ENCODE results near the gene KIAA0930.

Gene KIAA0930

DNA sequence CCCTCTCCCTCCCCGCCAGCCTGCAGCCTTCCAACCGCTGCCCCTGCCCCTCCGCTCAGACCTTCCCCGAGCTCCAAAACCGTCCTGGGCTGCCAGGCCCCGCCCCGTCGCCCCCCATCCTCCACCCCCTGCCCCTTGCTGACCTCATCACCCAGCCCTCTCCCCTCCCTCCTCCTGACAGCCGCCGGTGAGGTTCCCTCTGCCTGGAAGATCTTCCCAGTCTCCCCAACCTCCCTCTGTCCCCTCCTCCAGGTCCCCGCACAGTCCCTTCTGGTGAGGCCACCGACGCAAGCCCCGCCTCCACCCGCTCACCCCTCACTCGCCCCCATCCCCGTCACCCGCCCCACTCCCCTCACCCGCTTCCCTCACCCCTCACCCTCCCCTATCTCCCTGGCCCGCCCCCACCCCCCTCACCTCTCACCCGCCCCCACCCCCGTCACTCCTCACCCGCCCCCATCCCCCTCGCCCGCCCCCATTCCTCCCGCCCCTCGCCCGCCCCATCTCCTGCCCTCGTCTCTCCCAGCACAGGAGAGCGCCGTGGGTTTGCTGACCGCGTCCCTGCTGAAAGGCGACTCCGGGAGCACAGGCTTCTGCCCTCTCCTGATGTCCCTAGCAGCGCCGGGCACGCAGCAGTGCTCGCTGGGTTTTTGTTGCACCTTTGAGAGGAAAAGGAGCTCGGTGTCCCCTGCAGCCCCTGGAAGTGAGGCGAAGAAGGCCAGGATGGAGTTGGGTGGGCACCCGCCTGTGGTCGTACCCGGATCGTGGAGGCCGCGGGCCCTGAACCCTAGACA is 27.7 kb upstream of the KIAA0930 start:
- ChIA-PET POLR2A (no interaction called here), CTCF (interaction anchor here (0.5 to 4.5 kb wide), 16 partner anchors 8 to 564 kb away, joined by 3 to 25 read pairs (median 3); no protein-coding TSS in a partner anchor)
- TF ChIP-seq GLIS2 (tag by site-specific recombination; IDR thresholded peaks at IDR 0.05) (0 out of 2 replicates have a peak, but pooled peaks have one; percentile 12), ZBTB1 (tag by site-specific recombination; IDR thresholded peaks at IDR 0.05) (no peak), ZBTB48 (tag by site-specific recombination; IDR thresholded peaks at IDR 0.05) (peak; percentile 60), ZBTB8A (tag by site-specific recombination; IDR thresholded peaks at IDR 0.05) (no peak), SP2 (tag by site-specific recombination; IDR thresholded peaks at IDR 0.05) (peak; percentile 23; the same call in 1 of the 2 replicates), SP3 (tag by site-specific recombination; IDR thresholded peaks at IDR 0.05) (peak; percentile 12), ZNF335 (tag by site-specific recombination; conservative IDR thresholded peaks at IDR 0.05) (no peak), ZFHX2 (tag by site-specific recombination; conservative IDR thresholded peaks at IDR 0.05) (peak; percentile 51), ZNF549 (tag by site-specific recombination; IDR thresholded peaks at IDR 0.05) (no peak), EGR2 (tag by site-specific recombination; IDR thresholded peaks at IDR 0.05; ENCODE audit: low read depth) (peak; percentile 30; the same call in 1 of the 2 replicates), ZNF140 (tag by site-specific recombination; IDR thresholded peaks at IDR 0.05) (no peak), ZNF157 (tag by site-specific recombination; IDR thresholded peaks at IDR 0.05) (no peak), ZNF404 (tag by site-specific recombination; IDR thresholded peaks at IDR 0.05) (no peak)
- TF ChIP-seq, protein P1, sequence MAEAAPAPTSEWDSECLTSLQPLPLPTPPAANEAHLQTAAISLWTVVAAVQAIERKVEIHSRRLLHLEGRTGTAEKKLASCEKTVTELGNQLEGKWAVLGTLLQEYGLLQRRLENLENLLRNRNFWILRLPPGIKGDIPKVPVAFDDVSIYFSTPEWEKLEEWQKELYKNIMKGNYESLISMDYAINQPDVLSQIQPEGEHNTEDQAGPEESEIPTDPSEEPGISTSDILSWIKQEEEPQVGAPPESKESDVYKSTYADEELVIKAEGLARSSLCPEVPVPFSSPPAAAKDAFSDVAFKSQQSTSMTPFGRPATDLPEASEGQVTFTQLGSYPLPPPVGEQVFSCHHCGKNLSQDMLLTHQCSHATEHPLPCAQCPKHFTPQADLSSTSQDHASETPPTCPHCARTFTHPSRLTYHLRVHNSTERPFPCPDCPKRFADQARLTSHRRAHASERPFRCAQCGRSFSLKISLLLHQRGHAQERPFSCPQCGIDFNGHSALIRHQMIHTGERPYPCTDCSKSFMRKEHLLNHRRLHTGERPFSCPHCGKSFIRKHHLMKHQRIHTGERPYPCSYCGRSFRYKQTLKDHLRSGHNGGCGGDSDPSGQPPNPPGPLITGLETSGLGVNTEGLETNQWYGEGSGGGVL (tag by site-specific recombination; IDR thresholded peaks at IDR 0.05): peak; percentile 68
- TF ChIP-seq, protein P2, sequence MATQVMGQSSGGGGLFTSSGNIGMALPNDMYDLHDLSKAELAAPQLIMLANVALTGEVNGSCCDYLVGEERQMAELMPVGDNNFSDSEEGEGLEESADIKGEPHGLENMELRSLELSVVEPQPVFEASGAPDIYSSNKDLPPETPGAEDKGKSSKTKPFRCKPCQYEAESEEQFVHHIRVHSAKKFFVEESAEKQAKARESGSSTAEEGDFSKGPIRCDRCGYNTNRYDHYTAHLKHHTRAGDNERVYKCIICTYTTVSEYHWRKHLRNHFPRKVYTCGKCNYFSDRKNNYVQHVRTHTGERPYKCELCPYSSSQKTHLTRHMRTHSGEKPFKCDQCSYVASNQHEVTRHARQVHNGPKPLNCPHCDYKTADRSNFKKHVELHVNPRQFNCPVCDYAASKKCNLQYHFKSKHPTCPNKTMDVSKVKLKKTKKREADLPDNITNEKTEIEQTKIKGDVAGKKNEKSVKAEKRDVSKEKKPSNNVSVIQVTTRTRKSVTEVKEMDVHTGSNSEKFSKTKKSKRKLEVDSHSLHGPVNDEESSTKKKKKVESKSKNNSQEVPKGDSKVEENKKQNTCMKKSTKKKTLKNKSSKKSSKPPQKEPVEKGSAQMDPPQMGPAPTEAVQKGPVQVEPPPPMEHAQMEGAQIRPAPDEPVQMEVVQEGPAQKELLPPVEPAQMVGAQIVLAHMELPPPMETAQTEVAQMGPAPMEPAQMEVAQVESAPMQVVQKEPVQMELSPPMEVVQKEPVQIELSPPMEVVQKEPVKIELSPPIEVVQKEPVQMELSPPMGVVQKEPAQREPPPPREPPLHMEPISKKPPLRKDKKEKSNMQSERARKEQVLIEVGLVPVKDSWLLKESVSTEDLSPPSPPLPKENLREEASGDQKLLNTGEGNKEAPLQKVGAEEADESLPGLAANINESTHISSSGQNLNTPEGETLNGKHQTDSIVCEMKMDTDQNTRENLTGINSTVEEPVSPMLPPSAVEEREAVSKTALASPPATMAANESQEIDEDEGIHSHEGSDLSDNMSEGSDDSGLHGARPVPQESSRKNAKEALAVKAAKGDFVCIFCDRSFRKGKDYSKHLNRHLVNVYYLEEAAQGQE (tag by site-specific recombination; IDR thresholded peaks at IDR 0.05): no peak
- Histone ChIP-seq H3K36me3 (ENCODE audit: control insufficient read depth in 2 of 2, insufficient read depth in 1 of 2, low read length in 2 of 2) (no peaks in the 10 kb centered on the region), H3K27ac (ENCODE audit: extremely low read depth, low read depth, low read length) (no peak overlapping the region), H3K4me3 (ENCODE audit: low read depth, low read length) (peak overlapping the region; percentile 56), H3K9me3 (ENCODE audit: control insufficient read depth, insufficient read depth, low read depth, low read length) (no peaks in the 10 kb centered on the region), H3K4me1 (ENCODE audit: control insufficient read depth, insufficient read depth, low read length) (peaks cover 5% of the 10 kb centered on the region)

DNA sequence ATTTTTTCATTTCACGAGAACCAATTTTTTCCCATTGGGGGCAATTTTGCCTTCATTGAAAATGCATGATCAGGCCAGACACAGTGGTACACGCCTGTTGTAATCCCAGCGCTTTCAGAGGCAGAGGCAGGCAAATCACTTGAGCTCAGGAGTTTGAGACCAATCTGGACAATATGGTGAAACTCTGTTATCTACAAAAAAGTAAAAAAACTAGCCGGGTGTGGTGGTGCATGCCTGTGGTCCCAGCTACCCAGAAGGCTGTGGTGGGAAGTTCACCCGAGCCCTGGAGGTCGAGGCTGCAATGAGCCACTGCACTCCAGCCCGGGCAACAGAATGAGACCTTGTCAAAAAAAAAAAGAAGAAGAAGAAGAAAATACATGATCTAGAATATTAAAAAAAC is 24.8 kb upstream of the KIAA0930 start:
- H3K9me3 ChIP-seq (ENCODE audit: control insufficient read depth, insufficient read depth, low read depth, low read length): no peaks in the 10 kb centered on the region
- ChIA-PET CTCF (interaction anchor here (0.6 to 2.5 kb wide), 2 partner anchors 19 to 196 kb away, joined by 3 to 6 read pairs; no protein-coding TSS in a partner anchor), POLR2A (no interaction called here)
- no peak for TF ChIP-seq ZNF830 (tag by site-specific recombination; IDR thresholded peaks at IDR 0.05; ENCODE audit: low read depth)
- no peak for TF ChIP-seq SP3 (tag by site-specific recombination; IDR thresholded peaks at IDR 0.05)
- TF ChIP-seq, protein P3, sequence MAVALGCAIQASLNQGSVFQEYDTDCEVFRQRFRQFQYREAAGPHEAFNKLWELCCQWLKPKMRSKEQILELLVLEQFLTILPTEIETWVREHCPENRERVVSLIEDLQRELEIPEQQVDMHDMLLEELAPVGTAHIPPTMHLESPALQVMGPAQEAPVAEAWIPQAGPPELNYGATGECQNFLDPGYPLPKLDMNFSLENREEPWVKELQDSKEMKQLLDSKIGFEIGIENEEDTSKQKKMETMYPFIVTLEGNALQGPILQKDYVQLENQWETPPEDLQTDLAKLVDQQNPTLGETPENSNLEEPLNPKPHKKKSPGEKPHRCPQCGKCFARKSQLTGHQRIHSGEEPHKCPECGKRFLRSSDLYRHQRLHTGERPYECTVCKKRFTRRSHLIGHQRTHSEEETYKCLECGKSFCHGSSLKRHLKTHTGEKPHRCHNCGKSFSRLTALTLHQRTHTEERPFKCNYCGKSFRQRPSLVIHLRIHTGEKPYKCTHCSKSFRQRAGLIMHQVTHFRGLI (tag by site-specific recombination; IDR thresholded peaks at IDR 0.05): no peak
- TF ChIP-seq, protein P4, sequence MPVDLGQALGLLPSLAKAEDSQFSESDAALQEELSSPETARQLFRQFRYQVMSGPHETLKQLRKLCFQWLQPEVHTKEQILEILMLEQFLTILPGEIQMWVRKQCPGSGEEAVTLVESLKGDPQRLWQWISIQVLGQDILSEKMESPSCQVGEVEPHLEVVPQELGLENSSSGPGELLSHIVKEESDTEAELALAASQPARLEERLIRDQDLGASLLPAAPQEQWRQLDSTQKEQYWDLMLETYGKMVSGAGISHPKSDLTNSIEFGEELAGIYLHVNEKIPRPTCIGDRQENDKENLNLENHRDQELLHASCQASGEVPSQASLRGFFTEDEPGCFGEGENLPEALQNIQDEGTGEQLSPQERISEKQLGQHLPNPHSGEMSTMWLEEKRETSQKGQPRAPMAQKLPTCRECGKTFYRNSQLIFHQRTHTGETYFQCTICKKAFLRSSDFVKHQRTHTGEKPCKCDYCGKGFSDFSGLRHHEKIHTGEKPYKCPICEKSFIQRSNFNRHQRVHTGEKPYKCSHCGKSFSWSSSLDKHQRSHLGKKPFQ (tag by site-specific recombination; IDR thresholded peaks at IDR 0.05): no peak
- no peak for TF ChIP-seq ZNF837 (tag by site-specific recombination; IDR thresholded peaks at IDR 0.05)
- no peak for TF ChIP-seq ZNF791 (tag by site-specific recombination; IDR thresholded peaks at IDR 0.05)
- no peak for TF ChIP-seq KLF7 (tag by site-specific recombination; IDR thresholded peaks at IDR 0.05; ENCODE audit: borderline replicate concordance)
- no peak for TF ChIP-seq ZNF214 (tag by site-specific recombination; IDR thresholded peaks at IDR 0.05; ENCODE audit: borderline replicate concordance)
- no peak for TF ChIP-seq ZNF843 (tag by site-specific recombination; IDR thresholded peaks at IDR 0.05)
- TF ChIP-seq SP7 (tag by site-specific recombination; IDR thresholded peaks at IDR 0.05): no peak
- no peak for TF ChIP-seq OVOL3 (tag by site-specific recombination; IDR thresholded peaks at IDR 0.05)
- no peak overlapping the region for H3K27ac ChIP-seq (ENCODE audit: extremely low read depth, low read depth, low read length)
- H3K4me3 ChIP-seq (ENCODE audit: low read depth, low read length): no peak overlapping the region
- peaks cover 7% of the 10 kb centered on the region for H3K4me1 ChIP-seq (ENCODE audit: control insufficient read depth, insufficient read depth, low read length)
- no peaks in the 10 kb centered on the region for H3K36me3 ChIP-seq (ENCODE audit: control insufficient read depth in 2 of 2, insufficient read depth in 1 of 2, low read length in 2 of 2)
